ENCODE results near the gene MYDGF. TPM values are rescaled to one million over a fixed set of nuclear protein-coding genes. Genes with fewer than 3 reads are reported as not detected.

MYDGF gene
- total and polyA plus RNA-seq, 9 of the 15 experiments (the other 6 are each of a cell fraction or from before 2014, with no cell fraction given), result 4.2 to 141 (median 82.1) TPM

- TF ChIP-seq ARID3B (CRISPR knock-in tag; IDR thresholded peaks at IDR 0.05; ENCODE audit: borderline replicate concordance) (no peak), USF2 (CRISPR knock-in tag; IDR thresholded peaks at IDR 0.05) (peak; percentile 76), ZNF668 (CRISPR knock-in tag; IDR thresholded peaks at IDR 0.05) (no peak), SMAD4 (CRISPR knock-in tag; conservative IDR thresholded peaks at IDR 0.05) (peak; percentile 84), TGIF2 (CRISPR knock-in tag; IDR thresholded peaks at IDR 0.05) (no peak), BACH1 (tag; IDR thresholded peaks at IDR 0.05) (no peak), EGR1 (conservative IDR thresholded peaks at IDR 0.05) (peak; percentile 98), SUPT5H (IDR thresholded peaks at IDR 0.05) (peak; percentile 21; the same call in 1 of the 2 replicates), NCOA4 (IDR thresholded peaks at IDR 0.05; ENCODE audit: partially characterized antibody) (no peak), ZNF384 (IDR thresholded peaks at IDR 0.05; ENCODE audit: low read depth, low read length) (no peak), NRF1 (conservative IDR thresholded peaks at IDR 0.05 in 1 of 2, IDR thresholded peaks at IDR 0.05 in 1 of 2) (no peak), ARID1B (IDR thresholded peaks at IDR 0.05) (peak; percentile 77), HEY1 (CRISPR knock-in tag; IDR thresholded peaks at IDR 0.05; ENCODE audit: borderline replicate concordance) (no peak), HINFP (tag; conservative IDR thresholded peaks at IDR 0.05; ENCODE audit: low read depth) (no peak), ZNF274 (IDR thresholded peaks at IDR 0.05; ENCODE audit: borderline replicate concordance, low read depth, low read length) (no peak), ZNF507 (tag; conservative IDR thresholded peaks at IDR 0.05) (no peak), FUS (optimal IDR thresholded peaks at IDR 0.05; ENCODE audit: low read depth, low read length) (no peak), CBFA2T3 (IDR thresholded peaks at IDR 0.05) (peak; percentile 65), ZNF282 (CRISPR knock-in tag; IDR thresholded peaks at IDR 0.05) (no peak), PCBP2 (IDR thresholded peaks at IDR 0.05; ENCODE audit: low read depth, low read length, poor library complexity, severe bottlenecking) (no peak), POU5F1 (IDR thresholded peaks at IDR 0.05; ENCODE audit: borderline replicate concordance, low read depth, low read length, partially characterized antibody) (no peak), TAF15 (IDR thresholded peaks at IDR 0.05; ENCODE audit: low read depth, low read length) (no peak), ZNF146 (CRISPR knock-in tag; IDR thresholded peaks at IDR 0.05; ENCODE audit: unreplicated experiment) (no peak), ZNF778 (CRISPR knock-in tag; IDR thresholded peaks at IDR 0.05) (no peak), GATAD2A (IDR thresholded peaks at IDR 0.05) (no peak; the same call in none of the 2 replicates), DIDO1 (tag; IDR thresholded peaks at IDR 0.05; ENCODE audit: low read depth) (no peak)
These were observed 31.2 kb downstream of the MYDGF start, which contains the start of gene TNFAIP8L1 (continued) for GRCh38 chr19:4638828-4639530.

Measured in K562 (cell line).